ENCODE data around the gene NR2C2. TPM values are rescaled to one million over a fixed set of nuclear protein-coding genes. Genes with fewer than 3 reads are reported as not detected.

The NR2C2 gene
- total and polyA plus RNA-seq, 2 of the 13 experiments (the other 11 are each of a cell fraction or from before 2014, with no cell fraction given) = 7.8 to 11.8 TPM

DNA sequence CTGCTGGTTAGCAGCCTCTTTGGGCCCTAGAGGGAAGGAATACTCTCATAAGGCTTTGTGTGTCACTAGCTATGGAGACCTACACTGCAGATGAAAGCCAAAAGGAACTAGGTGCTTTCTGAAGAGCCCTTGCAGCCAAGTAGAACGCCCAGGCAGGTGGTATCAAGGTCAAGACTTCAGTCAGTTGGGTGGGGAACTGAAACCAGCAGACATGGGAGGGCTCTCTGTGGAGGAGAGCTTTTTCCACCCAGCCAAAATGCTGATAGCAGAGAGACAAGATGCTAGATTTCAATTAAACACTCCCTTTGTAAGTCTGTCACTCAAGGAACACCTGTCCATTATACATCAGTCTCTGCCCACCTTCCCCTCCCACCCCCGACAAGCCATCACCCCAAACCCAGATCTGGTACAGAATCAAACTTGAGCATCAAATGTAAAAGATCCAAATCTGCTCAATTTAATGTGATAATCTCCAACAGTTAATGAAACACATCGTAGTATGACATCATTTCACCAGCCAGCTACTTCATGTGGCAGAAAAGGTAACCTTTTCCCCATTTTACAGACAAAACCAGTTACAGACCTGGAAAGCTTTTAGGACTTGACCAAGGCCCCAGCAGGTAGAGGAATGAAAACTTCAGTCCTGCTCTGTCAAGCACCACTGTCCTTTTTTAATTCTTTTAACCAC, 103.2 kb downstream of the NR2C2 start:
- no TSS peak for BruUV-seq (replicated peaks)
- no peaks in the 10 kb centered on the region for H3K27me3 ChIP-seq (ENCODE audit: control insufficient read depth in 1 of 2, insufficient read depth in 2 of 2, low read length in 2 of 2)
- H4K20me1 ChIP-seq (ENCODE audit: insufficient read depth, low read length) = peaks cover 11% of the 10 kb centered on the region
- no peak for ATAC-seq
- no peak overlapping the region for H3K4me3 ChIP-seq (replicated peaks in 1 of 3; ENCODE audit: insufficient read depth in 1 of 3, low read depth in 2 of 3, low read length in 3 of 3)
- peaks cover 20% of the 10 kb centered on the region for H3K79me2 ChIP-seq (ENCODE audit: insufficient read depth, low read length)
- in situ Hi-C loops (cut with HindIII; ENCODE audit: extremely low pct_ligation_motif_present, low pct_unique_long_range_greater_than_20kb) = no loop called here
- no peak for TF ChIP-seq POGZ (CRISPR knock-in tag; IDR thresholded peaks at IDR 0.05)
- peak; percentile 64 for TF ChIP-seq ATF7 (IDR thresholded peaks at IDR 0.05)
- no peak for TF ChIP-seq ATF7 (CRISPR knock-in tag; IDR thresholded peaks at IDR 0.05)
- H2AFZ ChIP-seq (ENCODE audit: low read length) = no peak overlapping the region
- ChIA-PET POLR2A (interaction anchor here (1.4 kb wide), 1 partner anchor 14 kb away, joined by 13 read pairs; the partner anchor contains the start of gene MRPS25), CTCF (ENCODE audit: low intra/inter-chr PET ratio, low total read pairs) (no interaction called here)
- no peak overlapping the region for H3K9ac ChIP-seq (ENCODE audit: insufficient read depth, low read depth, low read length)
- intact Hi-C loops (cut with micrococcal nuclease; ENCODE audit: unreplicated experiment) = no loop called here
- no peak for DNase-seq (ENCODE audit: low spot score)
- H3K9me3 ChIP-seq (ENCODE audit: low read length) = no peaks in the 10 kb centered on the region
- H3K4me2 ChIP-seq (ENCODE audit: low read depth, low read length) = no peak overlapping the region
- no peak for FAIRE-seq
- no peak overlapping the region for H3K27ac ChIP-seq (ENCODE audit: extremely low read length, insufficient read depth, low read length)
- 92% methylated on average over 3 of the region's 3 CpGs for WGBS (ENCODE audit: low lambda C conversion rate)
- H3K4me1 ChIP-seq (ENCODE audit: insufficient read depth, low read length) = peaks cover 9% of the 10 kb centered on the region; the same call in 1 of the 2 replicates
- peaks cover 32 to 93% of the 10 kb centered on the region in 2 experiments for H3K36me3 ChIP-seq (replicated peaks in 1 of 2; ENCODE audit: control insufficient read depth in 1 of 2, insufficient read depth in 2 of 2, low read length in 2 of 2)

GRCh38 chr3:15051531-15051930, 104.1 kb downstream of the NR2C2 start:
- Histone ChIP-seq H3K79me2 (ENCODE audit: insufficient read depth, low read length) (peaks cover 25% of the 10 kb centered on the region), H3K36me3 (replicated peaks in 1 of 2; ENCODE audit: control insufficient read depth in 1 of 2, insufficient read depth in 2 of 2, low read length in 2 of 2) (peaks cover 31 to 91% of the 10 kb centered on the region in 2 experiments)
- TF ChIP-seq ETV5 (CRISPR knock-in tag; IDR thresholded peaks at IDR 0.05; ENCODE audit: borderline replicate concordance) (peak; percentile 24; the same call in 1 of the 2 replicates), XRCC5 (optimal IDR thresholded peaks at IDR 0.05; ENCODE audit: low read length) (peak; percentile 66), TERF1 (CRISPR knock-in tag; IDR thresholded peaks at IDR 0.05) (no peak), ZGPAT (CRISPR knock-in tag; IDR thresholded peaks at IDR 0.05) (no peak), YY1 (IDR thresholded peaks at IDR 0.05; ENCODE audit: insufficient read depth, insufficient replicate concordance, low read depth, low read length) (peak; percentile 28), ZNF556 (CRISPR knock-in tag; IDR thresholded peaks at IDR 0.05; ENCODE audit: borderline replicate concordance) (no peak), ZFP62 (CRISPR knock-in tag; IDR thresholded peaks at IDR 0.05) (no peak), ZNF891 (CRISPR knock-in tag; IDR thresholded peaks at IDR 0.05) (peak; percentile 26; the same call in 1 of the 2 replicates), STAG1 (CRISPR knock-in tag; IDR thresholded peaks at IDR 0.05) (peak; percentile 48), MIXL1 (CRISPR knock-in tag; IDR thresholded peaks at IDR 0.05) (peak; percentile 29; the same call in 1 of the 2 replicates), MIER2 (CRISPR knock-in tag; IDR thresholded peaks at IDR 0.05) (no peak), ONECUT2 (CRISPR knock-in tag; IDR thresholded peaks at IDR 0.05) (no peak)

More at GRCh38 chr3:15051531-15051930, 104.1 kb downstream of the NR2C2 start:
- peak; percentile 99 for ATAC-seq
- Histone ChIP-seq H3K4me1 (ENCODE audit: insufficient read depth, low read length) (peaks cover 9% of the 10 kb centered on the region; the same call in 1 of the 2 replicates), H3K9ac (ENCODE audit: insufficient read depth, low read depth, low read length) (no peak overlapping the region), H3K4me3 (replicated peaks in 1 of 3; ENCODE audit: insufficient read depth in 1 of 3, low read depth in 2 of 3, low read length in 3 of 3) (no peak overlapping the region), H2AFZ (ENCODE audit: low read length) (no peak overlapping the region), H3K9me3 (ENCODE audit: low read length) (no peaks in the 10 kb centered on the region), H3K4me2 (ENCODE audit: low read depth, low read length) (no peak overlapping the region), H4K20me1 (ENCODE audit: insufficient read depth, low read length) (peaks cover 13% of the 10 kb centered on the region), H3K27ac (ENCODE audit: extremely low read length, insufficient read depth, low read length) (no peak overlapping the region), H3K27me3 (ENCODE audit: control insufficient read depth in 1 of 2, insufficient read depth in 2 of 2, low read length in 2 of 2) (no peaks in the 10 kb centered on the region)
- in situ Hi-C loops (cut with HindIII; ENCODE audit: extremely low pct_ligation_motif_present, low pct_unique_long_range_greater_than_20kb) (no loop called here), intact Hi-C loops (cut with micrococcal nuclease; ENCODE audit: unreplicated experiment) (no loop called here)
- ChIA-PET CTCF (ENCODE audit: low intra/inter-chr PET ratio, low total read pairs) (no interaction called here), POLR2A (interaction anchor here (1.0 to 1.4 kb wide), 2 partner anchors 9 to 13 kb away, joined by 5 to 13 read pairs; partner anchors contain the start of gene MRPS25)
- peak; percentile 23 for FAIRE-seq
- WGBS (ENCODE audit: low lambda C conversion rate) = 80% methylated on average over 1 of the region's 1 CpG
- BruUV-seq (replicated peaks) = no TSS peak
- peak; percentile 62 for DNase-seq (ENCODE audit: low spot score)
